Measurements from ENCODE around the gene PDE4B.

Gene PDE4B

GRCh38 chr1:66245691-66246090 lies 453.0 kb downstream of the PDE4B start:
- DNase-seq, result no peak

GRCh38 chr1:66246351-66247269 lies 453.9 kb downstream of the PDE4B start:
- DNase-seq, result no peak

- no peak for DNase-seq
These were observed 454.9 kb downstream of the PDE4B start for GRCh38 chr1:66247415-66248208.

DNA sequence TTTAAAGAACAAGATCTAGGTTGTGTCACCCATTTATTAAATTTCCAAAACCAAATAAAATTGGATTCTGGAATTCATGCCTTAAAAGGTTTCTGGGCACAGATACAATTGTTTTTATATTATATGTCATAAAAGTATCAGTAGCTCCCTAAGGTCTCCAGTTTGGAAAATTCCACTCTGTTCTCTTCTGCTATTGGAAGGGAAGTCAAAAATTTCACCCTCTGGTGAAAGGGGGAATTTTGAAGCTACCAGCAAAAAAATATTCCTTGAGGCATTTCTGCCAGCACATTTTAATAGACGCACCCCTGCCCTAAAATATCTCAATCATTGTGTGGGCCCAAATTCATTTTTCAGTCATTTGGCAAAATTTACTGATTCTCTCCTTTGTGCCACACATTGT lies 455.6 kb downstream of the PDE4B start:
- no peak for DNase-seq

- DNase-seq, result no peak
These were observed 456.1 kb downstream of the PDE4B start for GRCh38 chr1:66248746-66249145.

DNA sequence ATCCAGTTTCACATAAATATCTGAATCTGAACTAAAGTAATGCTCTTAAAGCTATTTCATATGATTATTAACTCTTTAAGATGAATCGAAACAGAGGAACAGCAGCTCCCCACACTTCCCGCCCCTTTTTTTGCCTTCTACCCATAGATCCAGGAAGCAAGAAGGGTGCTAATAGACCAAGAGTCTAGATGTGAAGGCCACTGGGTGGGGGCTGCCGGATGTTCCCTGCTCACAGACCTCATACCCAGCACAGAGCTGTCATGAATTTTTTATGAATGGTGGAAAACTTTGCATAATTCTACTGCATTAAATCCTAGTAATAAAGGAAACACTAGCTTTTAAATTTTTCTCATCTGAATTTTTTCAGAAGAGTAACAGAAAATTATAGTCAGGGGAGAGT lies 457.4 kb downstream of the PDE4B start:
- no peak for DNase-seq

- DNase-seq, result no peak
These were observed 457.8 kb downstream of the PDE4B start for GRCh38 chr1:66250478-66250877.

DNA sequence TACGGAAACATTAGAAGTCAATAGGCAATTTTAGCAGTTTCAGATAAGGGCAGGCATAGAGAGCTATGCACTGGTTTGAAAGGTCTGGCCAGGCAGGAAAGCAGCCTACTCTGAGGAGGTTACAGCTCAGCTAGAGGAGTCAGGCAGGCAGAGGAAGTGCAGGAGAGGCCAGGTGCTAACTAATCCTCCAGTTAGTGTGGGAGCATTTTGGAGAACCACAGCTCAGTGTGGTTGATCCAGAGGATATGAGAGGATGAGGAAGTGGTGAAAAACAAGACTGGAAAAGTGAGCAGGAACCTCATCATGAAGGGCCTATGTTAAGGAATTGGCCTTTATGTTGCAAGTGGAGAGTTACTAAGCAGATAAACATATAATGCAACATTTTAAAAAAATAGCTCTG lies 458.9 kb downstream of the PDE4B start:
- DNase-seq, result no peak

- DNase-seq, result peak in 1 of 2 experiments; percentile 54
These were observed 460.7 kb downstream of the PDE4B start for GRCh38 chr1:66253330-66253921.

- no peak for DNase-seq
These were observed 462.1 kb downstream of the PDE4B start for GRCh38 chr1:66254785-66255184.

GRCh38 chr1:66256629-66257572 lies 464.2 kb downstream of the PDE4B start:
- no peak for DNase-seq

GRCh38 chr1:66258404-66259105 lies 465.9 kb downstream of the PDE4B start:
- DNase-seq, result no peak

DNA sequence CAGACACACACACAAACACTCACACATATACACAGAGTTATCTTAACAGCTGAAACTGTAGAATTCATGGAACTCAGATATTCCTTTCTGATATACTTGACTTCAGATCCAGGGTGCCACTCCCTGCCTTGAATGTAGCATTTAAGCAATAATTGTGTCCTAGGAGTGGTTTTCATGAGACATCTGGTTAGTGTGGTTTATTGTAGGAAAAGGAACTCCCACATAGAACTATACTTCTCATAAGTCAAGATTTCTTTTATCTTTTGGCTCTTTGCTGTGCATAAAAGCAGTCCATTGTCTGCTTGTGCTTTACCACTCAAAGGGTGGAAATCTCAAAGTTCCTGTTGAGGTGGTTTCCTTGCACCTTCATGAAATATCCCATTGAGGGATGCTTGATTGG lies 468.7 kb downstream of the PDE4B start:
- DNase-seq, result no peak

- DNase-seq, result no peak
These were observed 469.7 kb downstream of the PDE4B start for GRCh38 chr1:66262208-66262963.

- DNase-seq, result no peak
These were observed 472.6 kb downstream of the PDE4B start for GRCh38 chr1:66265268-66265667.

DNA sequence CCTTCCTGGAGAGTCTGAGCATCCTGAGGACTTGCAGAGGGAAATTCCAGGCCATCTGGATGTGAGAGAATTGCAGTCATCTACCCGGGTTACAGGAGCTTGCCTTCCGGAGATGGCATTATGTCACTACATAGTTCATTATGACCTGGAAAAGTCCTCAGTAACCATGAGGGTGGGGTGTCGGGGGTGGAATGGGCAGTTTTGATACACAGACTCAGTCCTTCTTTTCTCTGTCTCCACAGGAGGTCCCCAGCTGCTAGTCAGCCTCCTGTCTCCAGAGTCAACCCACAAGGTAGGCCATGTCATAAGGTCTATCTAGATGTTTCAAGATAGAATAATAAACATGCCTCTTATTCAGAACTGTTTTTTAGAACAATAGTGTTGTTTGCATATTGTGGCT lies 473.1 kb downstream of the PDE4B start:
- no peak for DNase-seq

DNA sequence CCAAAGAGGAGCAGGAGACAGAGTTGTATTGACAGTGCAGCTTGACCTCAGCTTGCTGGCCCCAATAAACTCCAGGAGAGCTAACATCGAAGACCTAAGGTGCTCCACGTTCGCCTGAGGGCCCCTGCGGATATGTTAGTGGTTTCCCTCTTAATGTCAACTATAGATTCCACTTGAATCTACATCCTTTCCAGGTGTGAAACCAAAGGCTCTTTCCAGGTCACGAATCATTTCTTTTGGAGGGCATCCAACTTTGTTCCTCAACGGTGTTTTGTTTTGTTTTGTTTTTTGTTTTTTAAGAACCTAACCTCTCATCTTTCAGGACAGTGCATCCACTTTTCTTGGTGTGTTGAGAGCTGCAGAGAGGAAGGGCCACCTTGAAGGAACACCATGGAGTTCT lies 473.7 kb downstream of the PDE4B start:
- no peak for DNase-seq

GRCh38 chr1:66266756-66267155 lies 474.1 kb downstream of the PDE4B start:
- no peak for DNase-seq

GRCh38 chr1:66267201-66267940 lies 474.7 kb downstream of the PDE4B start:
- no peak for DNase-seq

- no peak for DNase-seq
These were observed 476.5 kb downstream of the PDE4B start for GRCh38 chr1:66269222-66269621.
